HG02642 (cell line): Measurements from ENCODE around the gene KMO.

ENCODE experiments used
- ATAC-seq: cut with Tn5 transposase; IDR thresholded peaks from one replicate; pipeline ENCODE4 v1.9.1; 2021; ENCODE audit warnings: mild to moderate bottlenecking; ENCODE audit not compliant: unreplicated experiment, poor library complexity

Gene KMO

DNA sequence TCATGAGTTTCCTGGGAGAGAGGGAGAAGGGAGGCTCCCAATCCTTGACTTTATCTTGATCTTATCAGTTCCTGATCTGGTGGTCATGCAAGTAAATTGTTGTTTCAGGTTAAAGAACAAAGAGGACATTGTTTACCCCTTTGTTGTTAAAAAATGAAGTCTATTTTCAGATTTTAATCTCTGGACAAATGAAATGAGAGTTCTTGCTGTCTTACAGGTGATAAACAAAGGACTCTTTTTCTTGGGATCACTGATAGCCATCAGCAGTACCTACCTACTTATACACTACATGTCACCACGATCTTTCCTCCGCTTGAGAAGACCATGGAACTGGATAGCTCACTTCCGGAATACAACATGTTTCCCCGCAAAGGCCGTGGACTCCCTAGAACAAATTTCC, 59.6 kb downstream of the KMO start:
- ATAC-seq, result no peak

DNA sequence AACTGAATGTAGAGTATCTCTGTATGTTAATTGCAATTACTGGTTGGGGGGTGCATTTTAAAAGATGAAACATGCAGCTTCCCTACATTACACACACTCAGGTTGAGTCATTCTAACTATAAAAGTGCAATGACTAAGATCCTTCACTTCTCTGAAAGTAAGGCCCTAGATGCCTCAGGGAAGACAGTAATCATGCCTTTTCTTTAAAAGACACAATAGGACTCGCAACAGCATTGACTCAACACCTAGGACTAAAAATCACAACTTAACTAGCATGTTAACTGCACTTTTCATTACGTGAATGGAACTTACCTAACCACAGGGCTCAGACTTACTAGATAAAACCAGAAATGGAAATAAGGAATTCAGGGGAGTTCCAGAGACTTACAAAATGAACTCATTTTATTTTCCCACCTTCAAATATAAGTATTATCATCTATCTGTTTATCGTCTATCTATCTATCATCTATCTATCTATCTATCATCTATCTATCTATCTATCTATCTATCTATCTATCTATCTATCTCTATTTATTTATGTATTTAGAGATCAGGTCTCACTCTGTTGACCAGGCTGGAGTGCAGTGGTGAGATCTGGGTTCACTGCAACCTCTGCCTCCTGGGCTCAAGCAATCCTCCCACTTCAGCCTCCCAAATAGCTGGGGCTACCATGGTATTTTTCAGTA, 60.2 kb downstream of the KMO start:
- ATAC-seq, result peak; percentile 83

DNA sequence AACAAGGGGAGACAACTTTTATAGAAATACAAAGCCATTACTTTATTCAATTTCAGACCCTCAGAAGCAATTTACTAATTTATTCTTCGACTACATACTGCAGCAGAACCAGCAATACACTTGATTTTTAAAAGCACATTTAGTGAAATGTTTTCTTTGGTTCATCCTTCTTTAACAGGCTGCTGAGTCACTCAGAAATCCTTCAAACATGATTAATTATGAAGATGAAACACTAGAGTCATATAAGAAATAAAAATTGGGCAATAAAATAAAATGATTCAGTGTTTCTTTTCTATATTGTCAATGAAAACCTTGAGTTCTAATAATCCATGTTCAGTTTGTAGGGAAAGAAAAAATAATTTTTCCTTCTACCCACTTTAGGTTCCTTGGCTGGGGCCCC, 61.0 kb downstream of the KMO start:
- ATAC-seq, result no peak

DNA sequence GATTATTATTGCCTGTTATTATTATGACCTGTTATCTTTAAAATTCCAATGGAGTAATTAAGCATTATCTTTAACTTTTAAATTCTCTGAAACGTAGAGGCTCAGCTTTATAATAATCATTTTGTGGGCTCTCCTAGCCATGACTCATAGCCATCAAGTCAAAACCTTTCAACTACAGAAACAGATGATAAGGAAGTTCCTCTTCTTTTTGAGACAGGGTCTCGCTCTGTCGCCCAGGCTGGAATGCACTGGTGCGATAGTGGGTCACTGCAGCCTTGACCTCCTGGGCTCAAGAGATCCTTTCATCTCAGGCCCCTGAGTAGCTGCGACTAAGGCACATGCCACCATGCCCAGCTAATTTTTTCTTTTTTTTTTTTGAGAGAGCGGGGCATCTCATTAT, 64.5 kb downstream of the KMO start:
- ATAC-seq, result no peak

DNA sequence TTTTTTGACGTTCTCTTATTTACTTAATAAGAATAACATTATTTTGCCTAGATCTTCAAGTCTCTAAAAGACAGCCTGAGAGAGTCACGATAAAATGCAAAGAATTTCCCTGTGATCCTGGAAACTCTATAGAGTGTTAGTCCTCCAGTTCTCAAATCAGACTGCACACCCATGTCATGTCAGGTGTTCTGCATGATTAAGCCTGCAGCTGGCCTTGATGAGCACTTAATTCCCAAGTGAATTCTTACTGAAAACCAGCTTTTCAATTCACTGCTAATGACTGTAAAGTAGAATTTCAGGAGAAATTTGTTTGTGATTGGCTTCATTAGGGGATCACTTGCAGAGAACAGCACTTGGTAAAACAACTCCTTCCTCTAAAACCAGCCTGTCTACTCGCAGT, 66.1 kb downstream of the KMO start:
- peak; percentile 37 for ATAC-seq

DNA sequence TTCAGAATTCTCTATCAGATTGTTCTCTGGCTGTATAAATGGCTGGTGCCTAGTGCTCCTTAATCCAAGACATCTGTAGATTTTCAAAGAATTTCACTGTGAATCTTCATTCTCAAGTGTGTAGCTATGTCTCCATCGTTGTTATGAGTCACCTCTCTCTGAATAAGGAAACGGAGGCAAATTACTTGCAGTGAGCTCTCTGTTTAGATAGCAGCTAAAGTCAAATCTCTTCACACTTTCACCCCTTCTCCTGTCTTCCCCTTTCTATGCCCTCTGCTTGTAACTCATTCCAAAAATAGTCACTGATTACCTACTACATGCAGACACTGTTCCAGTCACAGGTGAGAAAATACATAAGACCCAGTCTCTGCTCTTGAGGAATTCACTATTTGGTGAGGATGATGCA, 68.3 kb downstream of the KMO start:
- peak; percentile 90 for ATAC-seq

DNA sequence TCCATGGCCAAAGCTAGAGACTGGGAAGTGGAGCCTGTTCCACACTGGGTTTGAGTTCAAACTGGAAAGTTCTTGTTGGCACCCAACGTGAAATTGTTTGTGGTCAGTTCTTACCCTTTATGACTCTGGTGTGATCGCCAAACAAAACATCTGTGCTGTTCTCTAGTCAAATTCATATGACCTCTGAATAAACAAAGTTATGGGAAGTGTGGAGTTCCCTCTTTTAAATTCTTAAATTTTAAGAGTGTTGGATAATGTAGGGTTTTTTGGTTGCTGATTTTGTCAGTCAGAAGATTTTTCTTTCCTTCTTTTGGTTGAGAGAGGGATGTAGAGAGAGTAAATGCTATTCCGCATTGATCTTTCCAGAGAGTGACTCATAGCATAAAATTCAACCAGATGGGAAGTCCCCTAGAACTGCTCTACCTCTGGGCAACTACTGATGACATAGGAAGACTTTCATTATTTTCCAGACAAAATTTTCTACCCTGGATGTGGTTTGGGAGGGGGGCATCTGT, 71.6 kb downstream of the KMO start:
- ATAC-seq, result no peak

DNA sequence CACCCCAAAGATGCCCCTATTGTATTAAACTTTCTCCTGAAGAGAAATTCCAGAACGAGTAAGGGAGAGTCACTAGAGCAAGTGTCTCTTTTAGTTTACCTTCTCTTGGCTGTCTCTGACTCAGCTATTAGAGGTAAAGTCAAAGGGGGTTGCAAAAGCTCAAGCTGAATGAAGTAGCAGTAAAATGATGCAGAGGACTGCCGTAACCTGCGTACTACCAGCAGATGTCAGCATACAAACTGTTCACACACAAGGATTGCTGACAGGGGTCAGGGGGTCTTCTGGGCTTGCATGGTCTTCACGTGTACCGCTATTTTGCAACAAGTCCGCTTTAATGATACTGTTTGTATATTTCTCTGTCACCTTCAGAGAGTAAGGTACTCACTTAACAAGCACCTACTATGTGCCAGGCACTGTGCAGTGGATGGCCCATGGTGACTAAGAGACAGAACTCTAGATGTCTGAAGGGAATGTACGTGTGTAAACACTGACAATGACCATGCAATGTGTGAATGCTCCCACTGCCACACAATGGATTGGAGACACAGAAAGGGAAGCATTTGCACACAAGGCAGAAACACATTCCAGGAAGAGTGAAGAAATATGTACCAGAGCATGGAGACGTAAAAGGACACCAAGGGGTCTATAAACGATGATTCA, 73.1 kb downstream of the KMO start:
- ATAC-seq, result no peak

DNA sequence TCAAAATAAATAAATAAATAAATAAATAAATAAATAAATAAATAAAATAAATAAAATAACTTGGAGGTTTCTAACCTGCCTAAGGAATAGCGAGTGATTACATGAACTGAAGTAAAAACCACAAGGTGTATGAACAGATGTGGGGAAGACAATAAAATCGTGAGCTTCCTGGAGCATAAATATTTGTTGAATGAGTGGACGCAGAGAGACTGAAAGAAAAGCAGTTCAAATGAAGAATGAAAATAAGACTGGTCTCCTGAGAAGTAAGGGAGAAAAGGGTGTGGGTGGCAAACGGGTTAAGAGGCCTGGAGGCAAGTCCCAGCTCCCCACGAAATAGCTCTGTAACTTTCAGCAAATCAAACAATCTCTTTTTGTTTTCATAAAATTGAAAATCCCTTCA, 74.4 kb downstream of the KMO start:
- ATAC-seq, result no peak

DNA sequence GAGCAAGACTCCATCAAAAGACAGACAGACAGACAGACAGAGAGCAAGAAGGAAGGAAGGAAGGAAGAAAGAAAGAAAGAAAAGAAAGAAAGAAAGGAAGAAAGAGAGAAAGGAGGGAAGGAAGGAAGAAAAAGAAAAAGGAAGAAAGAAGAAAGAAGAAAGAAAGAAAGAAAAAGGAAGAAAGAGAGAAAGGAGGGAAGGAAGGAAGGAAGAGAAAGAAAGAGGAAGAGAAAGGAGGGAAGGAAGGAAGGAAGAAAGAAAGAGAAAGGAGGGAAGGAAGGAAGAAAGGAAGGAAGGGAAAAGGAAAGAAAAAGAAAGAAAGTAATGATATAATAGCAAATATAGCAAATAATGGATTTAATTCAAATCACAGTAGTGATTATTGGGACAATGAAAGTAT, 75.3 kb downstream of the KMO start:
- no peak for ATAC-seq

DNA sequence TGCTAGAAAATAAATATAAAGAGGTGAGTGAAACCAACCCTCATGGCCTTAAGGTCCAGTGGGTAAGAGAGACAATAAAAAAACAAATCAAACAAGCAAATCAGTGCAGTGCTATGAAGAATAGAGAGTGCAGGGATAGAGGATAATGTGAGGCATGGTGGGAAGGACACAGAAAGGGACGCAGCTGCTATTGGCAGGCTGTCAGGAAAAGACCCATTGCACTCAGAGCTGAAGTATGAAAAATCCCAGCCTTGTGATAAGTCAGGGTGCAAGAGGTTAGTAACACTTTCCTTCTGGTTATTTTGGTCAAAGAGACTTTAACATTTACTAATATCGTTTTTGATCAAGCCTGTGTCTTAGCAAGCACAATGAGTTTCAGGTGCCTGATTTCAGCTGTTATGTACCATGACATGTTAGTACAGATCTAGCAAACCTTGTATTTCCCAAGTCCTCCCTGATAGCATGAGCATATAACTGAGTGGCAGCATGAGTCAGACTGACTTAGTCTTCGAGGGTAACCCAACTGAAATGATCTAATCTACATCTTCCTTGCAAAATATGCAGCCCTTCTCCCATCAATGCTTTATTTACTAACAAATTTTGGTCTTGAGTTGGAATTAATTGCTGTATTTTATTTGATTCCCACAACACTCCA, 76.3 kb downstream of the KMO start:
- ATAC-seq, result no peak

DNA sequence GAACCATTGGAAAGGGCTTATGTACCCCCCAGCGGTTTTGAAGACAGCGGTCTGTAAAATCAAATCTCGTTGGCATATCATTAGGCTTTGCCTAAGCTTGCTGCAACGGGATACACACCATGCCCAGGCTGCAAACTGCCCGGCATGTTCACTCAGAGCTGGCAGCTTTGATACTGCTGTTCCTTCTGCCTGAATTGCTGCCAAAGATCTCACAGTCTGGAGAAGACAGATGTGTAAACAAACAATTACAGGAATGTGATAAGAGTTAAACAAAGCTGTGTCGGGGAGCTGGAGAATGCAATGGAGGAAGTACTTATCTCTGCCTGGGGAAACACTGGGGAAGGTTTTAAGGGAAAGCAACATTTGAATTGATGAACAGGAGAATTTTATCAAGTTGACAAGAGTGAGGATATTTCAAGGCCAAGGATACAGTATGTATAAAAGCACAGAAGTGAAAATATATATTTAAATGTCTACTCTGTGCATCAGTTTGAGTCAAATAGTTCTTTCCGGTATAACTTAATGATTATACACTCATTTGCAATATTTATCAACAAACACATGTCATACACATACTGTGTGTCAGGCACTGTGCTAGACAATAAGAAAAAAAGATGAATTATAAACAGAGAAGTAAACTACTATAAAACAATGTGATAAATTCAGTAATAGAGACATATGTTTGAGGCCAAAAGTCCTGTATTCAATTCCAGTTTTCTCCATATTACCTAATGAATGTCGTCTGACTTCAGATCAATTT, 78.1 kb downstream of the KMO start:
- ATAC-seq, result no peak

DNA sequence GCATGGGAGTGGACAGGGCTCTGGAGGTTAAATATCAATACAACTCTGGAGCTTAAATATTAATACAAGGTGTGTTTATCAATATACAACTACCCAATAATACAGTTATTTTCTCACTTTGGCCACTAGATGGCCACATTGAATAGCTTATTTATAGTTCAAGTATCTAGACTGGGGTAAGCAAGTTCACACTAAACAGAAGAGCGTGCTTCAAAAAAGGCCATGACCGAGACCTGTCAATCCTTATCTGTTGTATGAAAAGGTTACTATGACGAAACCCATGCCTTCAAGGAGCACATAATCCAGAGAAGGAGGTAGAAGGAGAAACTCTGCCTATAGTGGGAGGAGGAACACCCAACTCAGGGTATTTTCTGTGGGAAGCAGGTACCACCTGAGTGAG, 78.9 kb downstream of the KMO start:
- peak; percentile 87 for ATAC-seq

DNA sequence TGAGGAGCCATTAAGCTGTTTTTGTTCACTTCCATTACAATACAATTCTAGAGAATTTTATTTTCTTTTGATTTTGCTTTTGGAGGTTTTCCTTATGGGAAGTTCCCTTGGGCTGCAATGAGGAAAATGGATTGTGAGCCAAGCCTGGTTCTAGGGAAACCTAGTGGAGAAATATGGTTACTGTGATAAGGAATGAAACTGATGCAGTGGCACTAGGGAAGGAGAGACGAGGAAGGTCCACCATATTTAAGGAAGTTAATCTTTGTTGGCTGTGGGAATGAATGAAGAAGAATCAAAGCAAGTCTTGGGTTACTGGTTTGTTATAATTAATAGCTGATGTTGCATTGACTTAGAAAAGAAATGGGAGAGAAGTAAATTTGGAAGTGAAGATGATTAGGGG, 79.6 kb downstream of the KMO start:
- no peak for ATAC-seq

DNA sequence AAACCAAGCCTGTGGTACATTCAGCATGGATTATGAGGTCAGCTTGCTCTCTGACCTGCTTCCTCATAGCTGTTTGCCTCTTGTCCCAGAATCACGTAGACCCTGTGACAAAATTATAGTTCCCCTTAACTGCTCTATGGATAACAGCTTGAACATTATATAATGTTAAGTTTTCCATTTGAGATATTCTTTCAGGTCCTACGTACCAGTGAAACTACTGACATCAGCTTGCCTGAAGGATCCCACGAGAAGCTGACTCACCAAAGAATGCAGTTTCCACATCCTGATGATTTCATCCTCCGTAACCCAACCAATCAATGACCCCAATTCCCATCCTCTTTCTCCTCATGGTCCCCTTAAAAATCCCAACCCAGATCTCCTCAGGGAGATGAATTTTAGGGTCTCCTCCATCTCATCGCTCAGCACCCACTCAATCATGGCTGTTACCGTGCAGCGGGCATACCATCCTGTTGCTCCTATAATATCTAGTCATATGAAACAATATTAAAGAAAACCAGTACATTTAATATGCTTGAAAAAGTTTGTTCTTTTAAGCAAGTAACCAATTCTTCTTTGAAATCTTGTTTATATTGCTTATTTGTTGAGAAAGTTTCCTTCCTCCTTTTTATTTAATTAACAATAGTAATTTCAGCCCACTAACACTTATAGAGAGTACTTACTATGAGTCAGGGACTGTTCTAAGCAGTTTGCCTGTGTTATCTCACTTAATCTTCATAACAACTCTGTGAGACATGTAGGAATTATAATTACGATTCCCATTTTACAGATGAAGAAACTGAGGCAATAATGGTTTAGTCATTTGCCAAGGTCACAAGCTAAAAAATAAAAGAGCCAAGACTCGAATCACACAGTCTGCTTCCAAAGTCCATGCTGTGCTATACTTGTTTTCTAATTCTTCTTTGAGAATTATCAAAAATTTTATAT, 80.6 kb downstream of the KMO start:
- no peak for ATAC-seq

DNA sequence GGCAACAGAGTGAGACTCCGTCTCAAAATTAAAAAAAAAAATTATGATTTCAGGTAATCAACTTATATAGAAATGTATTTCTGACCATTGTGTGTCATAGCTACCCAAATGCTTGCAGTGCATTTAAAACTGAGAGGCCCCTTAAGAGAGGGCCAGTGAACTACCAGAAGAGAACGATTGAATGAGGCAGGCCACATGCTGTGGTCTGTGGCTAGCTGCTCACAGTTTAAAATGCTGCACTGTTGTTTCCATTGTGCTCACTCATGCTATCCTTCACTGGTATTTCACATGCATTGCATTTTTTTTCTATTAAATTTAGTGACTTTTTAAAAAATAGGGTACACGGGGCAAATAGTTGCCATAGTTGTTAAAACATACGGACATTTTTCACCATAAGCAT, 82.0 kb downstream of the KMO start:
- no peak for ATAC-seq

DNA sequence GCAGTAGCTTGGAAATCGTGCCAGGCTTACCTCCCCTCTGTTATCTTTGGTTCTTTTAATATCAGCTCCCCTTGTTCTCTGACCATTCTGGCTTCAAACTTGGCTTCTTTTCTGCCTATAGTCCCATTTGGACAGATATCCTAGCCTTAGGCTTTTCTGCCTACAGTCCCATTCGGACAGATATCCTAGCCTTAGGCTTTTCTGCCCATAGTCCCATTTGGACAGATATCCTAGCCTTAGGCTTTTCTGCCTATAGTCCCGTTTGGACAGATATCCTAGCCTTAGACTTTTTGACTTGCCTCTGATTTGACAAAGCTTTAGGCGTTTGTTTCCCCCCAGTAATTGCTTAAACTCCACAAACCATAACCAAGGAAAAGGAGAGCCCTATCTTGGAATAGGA, 82.4 kb downstream of the KMO start:
- ATAC-seq, result no peak

DNA sequence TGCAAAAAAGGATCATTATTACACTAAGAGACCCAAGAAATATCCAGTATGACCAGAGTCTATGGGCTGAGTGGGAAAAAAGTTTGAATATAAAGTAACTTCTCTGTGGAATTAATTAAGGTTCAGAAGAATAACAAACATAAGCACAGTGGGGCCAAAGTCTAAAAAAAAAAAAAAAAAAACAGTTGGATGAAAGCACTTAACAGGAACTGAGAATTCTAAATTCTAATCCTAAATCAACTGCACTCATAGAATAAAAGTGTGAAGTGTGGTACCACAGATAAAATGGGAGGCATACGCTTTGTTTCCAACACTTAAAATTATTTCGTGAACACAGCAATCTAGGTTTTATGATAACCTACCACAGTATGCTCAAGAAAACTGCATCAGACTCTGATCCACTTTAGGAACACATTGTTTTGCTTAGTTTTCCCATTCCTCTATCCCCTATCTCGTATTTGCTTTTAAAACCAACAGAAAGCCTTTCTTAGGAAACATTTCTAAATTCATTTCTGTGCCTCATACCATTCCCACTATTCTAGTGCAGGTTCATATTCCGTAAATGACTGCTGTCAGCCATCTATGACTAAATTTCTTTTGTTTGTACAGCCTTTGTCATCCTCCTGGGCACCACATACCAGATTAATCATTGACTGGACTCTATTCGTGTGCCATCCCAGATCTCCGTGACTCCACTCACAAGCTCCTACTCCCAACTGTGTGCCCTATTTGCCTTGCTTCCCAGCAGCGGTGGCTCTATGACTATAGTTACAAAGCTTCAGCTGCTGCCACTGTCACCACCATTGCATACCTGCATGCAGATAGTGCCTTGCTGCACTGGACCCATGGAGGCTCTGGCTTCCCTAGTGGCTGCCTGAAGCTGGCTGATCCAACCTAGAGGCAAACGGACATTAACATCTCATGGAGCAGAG, 83.1 kb downstream of the KMO start:
- no peak for ATAC-seq

DNA sequence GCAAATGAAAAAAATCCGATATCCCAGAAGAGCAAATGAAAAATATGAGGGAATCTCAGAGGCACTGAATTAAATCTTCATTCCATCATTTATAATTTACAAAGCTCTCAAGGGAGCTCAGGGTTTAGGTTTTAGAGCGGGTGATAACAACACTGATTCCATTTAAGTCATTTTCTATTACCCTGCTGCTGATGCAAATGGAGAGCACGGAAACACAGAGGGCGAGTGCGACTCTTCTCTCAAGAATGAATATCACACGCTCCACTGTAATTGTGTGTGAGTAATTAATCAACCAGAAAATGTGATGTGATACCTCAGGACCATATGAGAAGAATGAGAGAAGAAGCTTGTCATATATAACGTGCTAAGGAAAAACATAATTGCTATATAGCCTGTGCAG, 85.2 kb downstream of the KMO start:
- ATAC-seq, result no peak
